Large intestine (tissue), 3 donors: ENCODE data around the gene RCOR2. TPM values are rescaled to one million over a fixed set of nuclear protein-coding genes. Genes with fewer than 3 reads are reported as not detected.

ENCODE experiments used
- DNase-seq, 2 donors: peaks; one replicate each; pipeline versions ENCODE4 v3.0.0 to v3.0.0-alpha.2; 2013
- H3K27ac ChIP-seq: one replicate; pipeline ENCODE4 v1.5.1; 2013; ENCODE audit warnings: low read length
- H3K27me3 ChIP-seq: 2 replicates; pipeline ENCODE4 v1.6.1; 2013; ENCODE audit warnings: low read length; ENCODE audit not compliant: control insufficient read depth, insufficient read depth
- H3K36me3 ChIP-seq: 2 replicates; pipeline ENCODE4 v1.6.1; 2013; ENCODE audit warnings: low read length; ENCODE audit not compliant: control insufficient read depth, insufficient read depth
- H3K4me1 ChIP-seq: one replicate; pipeline ENCODE4 v1.6.1; 2013; ENCODE audit warnings: low read length; ENCODE audit not compliant: control insufficient read depth, insufficient read depth
- H3K4me3 ChIP-seq: one replicate; pipeline ENCODE4 v1.5.1; 2013; ENCODE audit warnings: low read length
- H3K9me3 ChIP-seq: one replicate; pipeline ENCODE4 v1.6.1; 2013; ENCODE audit warnings: mild to moderate bottlenecking, low read depth, low read length, moderate library complexity; ENCODE audit not compliant: control insufficient read depth
- WGBS: methylation state at CpG from one replicate; pipeline ENCODE4 v1.1.5; 2013; ENCODE audit warnings: low lambda C conversion rate; ENCODE audit not compliant: insufficient coverage; 5-methylcytosine and 5-hydroxymethylcytosine counted together
- polyA plus RNA-seq: library from polyadenylated mRNA; unstranded; fragments of 120-200 nt; gene quantifications from one replicate; pipeline ENCODE4 v1.2.1, GENCODE V29; 2013

The RCOR2 gene
- polyA plus RNA-seq, 1 donor: 6.3 TPM

DNA sequence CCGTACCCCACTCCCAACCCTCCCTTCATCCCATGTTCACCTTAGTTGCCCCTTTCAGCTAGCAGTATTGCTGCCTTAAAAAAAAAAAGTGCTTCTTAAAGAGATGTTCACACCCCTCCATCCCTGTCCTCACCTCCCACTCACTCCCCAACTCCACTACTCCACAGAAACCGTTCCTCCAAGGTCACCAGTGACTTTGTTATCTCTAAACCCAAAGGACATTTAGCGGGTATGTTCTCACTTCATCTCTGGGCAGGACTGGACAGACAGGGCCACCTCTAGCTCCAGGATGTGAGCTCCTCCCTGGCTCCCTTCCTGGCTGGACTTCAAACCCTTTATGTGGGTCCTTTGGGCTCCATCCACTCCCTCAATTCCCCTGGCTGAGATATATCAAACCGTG, 6.4 kb upstream of the RCOR2 start:
- no peaks in the 10 kb centered on the region for H3K36me3 ChIP-seq
- no peak overlapping the region for H3K4me3 ChIP-seq
- no peak for DNase-seq
- H3K27me3 ChIP-seq: no peaks in the 10 kb centered on the region
- 42% methylated on average over 2 of the region's 4 CpGs for WGBS
- peaks cover 31% of the 10 kb centered on the region for H3K4me1 ChIP-seq
- no peak overlapping the region for H3K27ac ChIP-seq
- peaks cover 2% of the 10 kb centered on the region for H3K9me3 ChIP-seq

GRCh38 chr11:63922673-63923192, 5.8 kb upstream of the RCOR2 start:
- WGBS: no CpG with 5 or more reads among the region's 2 CpGs
- H3K36me3 ChIP-seq: no peaks in the 10 kb centered on the region
- no peak overlapping the region for H3K4me3 ChIP-seq
- no peak overlapping the region for H3K27ac ChIP-seq
- peaks cover 33% of the 10 kb centered on the region for H3K4me1 ChIP-seq
- DNase-seq: peak in 1 of 2 donors; percentile 55
- peaks cover 2% of the 10 kb centered on the region for H3K9me3 ChIP-seq
- H3K27me3 ChIP-seq: no peaks in the 10 kb centered on the region

DNA sequence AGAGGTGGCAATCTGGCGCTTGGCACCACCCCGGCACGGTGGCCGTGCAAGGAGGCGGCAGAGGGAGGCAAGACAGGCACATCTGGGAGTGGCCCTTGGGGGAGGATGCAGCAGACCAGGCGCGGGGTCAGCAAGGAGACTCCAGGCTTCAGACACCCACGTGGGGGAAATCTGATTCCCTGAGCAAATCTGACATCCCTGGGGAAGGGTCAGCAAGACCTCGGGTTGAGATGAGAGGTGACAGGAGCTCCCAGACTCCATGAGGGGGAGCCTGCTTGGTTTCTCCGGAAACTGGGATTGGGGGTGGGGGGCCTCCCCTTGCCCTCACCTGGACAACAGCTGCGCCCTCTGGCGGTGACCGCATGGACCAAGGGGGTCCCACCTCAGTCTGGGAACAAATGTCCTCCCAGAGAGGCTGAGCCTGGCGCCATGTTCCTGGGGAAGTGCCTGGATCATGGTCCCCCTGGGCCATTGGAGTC, 4.0 kb upstream of the RCOR2 start:
- no CpG with 5 or more reads among the region's 14 CpGs for WGBS
- Histone ChIP-seq H3K4me1 (peaks cover 44% of the 10 kb centered on the region), H3K27ac (no peak overlapping the region), H3K27me3 (no peaks in the 10 kb centered on the region), H3K36me3 (no peaks in the 10 kb centered on the region), H3K4me3 (no peak overlapping the region), H3K9me3 (peaks cover 2% of the 10 kb centered on the region)
- DNase-seq: peak in 1 of 2 donors; percentile 38

GRCh38 chr11:63920126-63920938, 3.4 kb upstream of the RCOR2 start:
- peaks cover 2% of the 10 kb centered on the region for H3K9me3 ChIP-seq
- peak; percentile 90 to 97 for DNase-seq
- peaks cover 49% of the 10 kb centered on the region for H3K4me1 ChIP-seq
- H3K27me3 ChIP-seq: no peaks in the 10 kb centered on the region
- WGBS: no CpG with 5 or more reads among the region's 22 CpGs
- H3K36me3 ChIP-seq: no peaks in the 10 kb centered on the region
- H3K4me3 ChIP-seq: peak overlapping the region; percentile 42
- H3K27ac ChIP-seq: peak overlapping the region; percentile 85

DNA sequence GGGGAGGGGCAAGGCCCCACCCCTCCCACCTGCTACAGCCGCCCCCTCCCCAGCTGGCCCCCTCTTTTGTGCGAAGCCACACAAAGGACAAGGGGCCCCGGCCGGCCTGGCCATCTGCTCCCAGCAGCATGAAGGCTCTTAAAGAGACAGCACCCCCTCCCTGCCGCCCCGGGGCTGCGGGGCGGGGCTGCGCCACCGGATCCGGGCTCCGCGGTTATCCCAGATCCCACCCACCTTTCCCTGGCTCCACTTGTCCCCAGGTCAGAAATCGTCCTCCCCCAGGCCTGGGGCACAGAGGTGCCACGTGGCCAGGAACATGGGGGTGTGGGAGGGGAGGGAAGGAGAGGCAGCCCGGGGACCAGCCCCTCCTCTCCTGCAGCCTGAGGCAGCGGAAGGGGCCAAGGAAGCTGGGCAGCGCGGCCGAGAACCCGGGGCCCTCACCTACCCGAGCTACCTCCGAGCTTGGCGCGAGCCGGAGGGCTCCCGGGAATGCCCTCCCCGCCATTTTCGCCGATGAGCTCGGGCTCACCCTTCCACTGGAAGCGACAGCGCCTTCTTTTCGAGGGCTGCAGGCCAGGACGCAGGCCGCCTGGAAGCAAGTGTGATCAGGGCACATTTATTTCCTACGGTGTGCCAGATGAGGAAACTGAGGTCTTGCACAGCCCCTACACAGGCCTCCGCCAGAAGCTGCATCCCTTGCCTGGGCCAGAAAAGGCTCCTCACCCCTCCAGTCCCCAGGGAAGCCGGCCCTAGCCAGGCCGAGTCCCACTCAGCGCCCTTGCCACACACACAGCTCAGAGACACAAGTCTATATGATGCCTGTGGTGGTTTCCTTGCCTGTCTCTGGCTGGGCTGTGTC, 2.5 kb upstream of the RCOR2 start:
- H3K36me3 ChIP-seq: peaks cover 2% of the 10 kb centered on the region
- peaks cover 52% of the 10 kb centered on the region for H3K4me1 ChIP-seq
- no peaks in the 10 kb centered on the region for H3K27me3 ChIP-seq
- H3K4me3 ChIP-seq: peak overlapping the region; percentile 42
- peak overlapping the region; percentile 85 for H3K27ac ChIP-seq
- DNase-seq: peak; percentile 72 to 86
- H3K9me3 ChIP-seq: peaks cover 2% of the 10 kb centered on the region
- no CpG with 5 or more reads among the region's 41 CpGs for WGBS

GRCh38 chr11:63918507-63919191, 1.7 kb upstream of the RCOR2 start:
- peak in 1 of 2 donors; percentile 64 for DNase-seq
- 0% methylated on average over 1 of the region's 9 CpGs for WGBS
- Histone ChIP-seq H3K4me3 (peak overlapping the region; percentile 42), H3K4me1 (peaks cover 52% of the 10 kb centered on the region), H3K27ac (peak overlapping the region; percentile 85), H3K36me3 (peaks cover 10% of the 10 kb centered on the region), H3K27me3 (no peaks in the 10 kb centered on the region), H3K9me3 (peaks cover 2% of the 10 kb centered on the region)

DNA sequence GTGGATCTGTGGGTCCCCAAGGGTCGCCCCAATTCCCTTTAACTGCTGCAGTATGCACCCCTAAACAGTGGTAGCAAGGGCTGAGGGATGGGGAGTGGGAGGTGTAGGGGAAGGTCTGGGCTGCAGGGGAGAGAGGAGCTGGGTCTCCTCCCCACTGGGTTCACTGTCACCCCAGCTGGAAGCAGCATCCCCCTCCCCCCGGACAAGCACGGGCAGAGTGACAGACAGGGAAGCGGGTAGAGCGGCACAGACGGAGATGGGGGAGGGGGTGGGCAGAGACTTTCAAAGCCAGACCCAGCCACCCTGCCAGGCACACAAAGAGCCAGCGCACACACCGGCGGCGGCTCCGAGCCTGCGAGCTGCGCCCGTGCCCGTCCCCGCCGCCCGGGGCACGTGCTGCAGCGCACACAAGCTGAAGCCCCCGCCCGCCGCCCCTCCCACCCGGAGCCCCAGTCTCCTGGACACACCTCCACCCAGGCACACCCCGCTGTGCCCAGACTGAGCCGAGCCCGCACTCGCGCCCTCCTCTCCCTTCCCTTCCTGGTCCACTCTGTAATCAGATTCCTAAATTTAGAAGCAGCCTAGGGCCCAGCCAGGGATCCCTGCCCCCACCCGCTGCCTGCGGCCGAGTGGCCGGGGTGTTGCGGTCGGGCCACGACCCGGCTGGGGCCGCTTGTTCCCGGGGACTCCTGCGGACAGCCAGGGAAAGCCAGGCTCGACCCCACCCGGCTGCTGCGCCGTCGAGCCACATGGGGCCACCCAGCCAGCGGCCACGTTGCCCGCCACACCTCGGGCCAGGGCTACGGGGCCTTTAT, 935 bp upstream of the RCOR2 start:
- Histone ChIP-seq H3K36me3 (peaks cover 11% of the 10 kb centered on the region), H3K9me3 (peaks cover 2% of the 10 kb centered on the region), H3K4me1 (peaks cover 52% of the 10 kb centered on the region), H3K4me3 (peak overlapping the region; percentile 49), H3K27ac (peak overlapping the region; percentile 85), H3K27me3 (no peaks in the 10 kb centered on the region)
- peak in 1 of 2 donors; percentile 67 for DNase-seq
- no CpG with 5 or more reads among the region's 50 CpGs for WGBS

GRCh38 chr11:63915961-63916836, 765 bp downstream of the RCOR2 start:
- DNase-seq: peak in 1 of 2 donors; percentile 43
- H3K36me3 ChIP-seq: peaks cover 18% of the 10 kb centered on the region
- no peak overlapping the region for H3K27ac ChIP-seq
- H3K9me3 ChIP-seq: peaks cover 2% of the 10 kb centered on the region
- H3K4me3 ChIP-seq: peak overlapping the region; percentile 62
- peaks cover 51% of the 10 kb centered on the region for H3K4me1 ChIP-seq
- WGBS: no CpG with 5 or more reads among the region's 56 CpGs
- H3K27me3 ChIP-seq: no peaks in the 10 kb centered on the region
